ENCODE measurements around the gene ZNF253. TPM values are rescaled to one million over a fixed set of nuclear protein-coding genes. Genes with fewer than 3 reads are reported as not detected.
"Not testable (repeated sequence)": the region's sequence is repeated elsewhere in the genome, so short reads cannot be mapped to it uniquely, and the experiment has no call there.

Gene ZNF253
- total RNA-seq = 2.3 and 5.6 TPM in 2 replicates

DNA sequence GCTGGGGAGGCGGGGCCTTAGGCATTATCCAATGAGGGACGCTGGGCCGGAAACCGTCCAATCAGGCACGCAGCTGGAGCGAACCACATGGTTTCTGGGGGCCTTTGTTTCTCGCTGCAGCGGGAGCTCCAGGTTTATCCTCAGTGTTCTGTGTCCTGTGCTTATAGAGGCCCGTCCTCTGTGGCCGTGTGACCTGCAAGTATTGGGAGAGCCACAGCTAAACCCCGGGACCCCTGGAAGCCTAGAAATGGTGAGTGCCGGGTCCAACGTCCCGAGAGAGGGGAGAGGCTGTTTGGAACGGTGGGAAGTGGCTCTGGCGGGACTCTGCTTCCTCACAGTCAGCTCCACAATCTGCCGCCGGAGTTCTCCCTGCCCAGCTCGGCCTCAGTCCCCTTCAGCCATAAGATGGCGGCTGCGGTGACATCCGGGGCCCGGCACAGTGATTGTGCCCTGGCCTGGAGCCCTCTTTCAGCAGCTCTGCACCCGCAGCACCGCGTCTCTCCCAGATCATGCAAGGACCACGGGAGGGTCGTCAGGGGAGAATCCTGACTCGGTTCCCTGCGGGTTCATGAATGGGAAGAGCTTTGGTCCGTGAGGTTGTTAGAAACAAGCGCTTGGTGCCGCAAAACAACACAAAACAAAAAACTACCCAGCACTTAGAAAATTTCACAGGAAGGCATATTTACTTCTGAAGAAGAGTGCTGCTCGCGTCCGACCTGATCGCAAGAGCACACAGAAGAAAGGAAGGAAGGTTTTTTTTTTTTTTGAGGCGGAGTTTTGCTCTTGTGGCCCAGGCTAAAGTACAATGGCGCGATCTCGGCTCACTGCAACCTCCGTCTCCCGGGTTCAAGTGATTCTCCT lies at the start of gene ZNF253:
Gene ZNF253 (plus strand): TSS at position 133 of the 861 bp plus-strand sequence. CDS start 115 bp downstream, at position 248.
- peak within 1 kb of the TSS; percentile 72 for H3K4me3 ChIP-seq (ENCODE audit: low read depth, low read length)
- DNase-seq (ENCODE audit: low read depth) = peak; percentile 92
- TF ChIP-seq, protein P1, sequence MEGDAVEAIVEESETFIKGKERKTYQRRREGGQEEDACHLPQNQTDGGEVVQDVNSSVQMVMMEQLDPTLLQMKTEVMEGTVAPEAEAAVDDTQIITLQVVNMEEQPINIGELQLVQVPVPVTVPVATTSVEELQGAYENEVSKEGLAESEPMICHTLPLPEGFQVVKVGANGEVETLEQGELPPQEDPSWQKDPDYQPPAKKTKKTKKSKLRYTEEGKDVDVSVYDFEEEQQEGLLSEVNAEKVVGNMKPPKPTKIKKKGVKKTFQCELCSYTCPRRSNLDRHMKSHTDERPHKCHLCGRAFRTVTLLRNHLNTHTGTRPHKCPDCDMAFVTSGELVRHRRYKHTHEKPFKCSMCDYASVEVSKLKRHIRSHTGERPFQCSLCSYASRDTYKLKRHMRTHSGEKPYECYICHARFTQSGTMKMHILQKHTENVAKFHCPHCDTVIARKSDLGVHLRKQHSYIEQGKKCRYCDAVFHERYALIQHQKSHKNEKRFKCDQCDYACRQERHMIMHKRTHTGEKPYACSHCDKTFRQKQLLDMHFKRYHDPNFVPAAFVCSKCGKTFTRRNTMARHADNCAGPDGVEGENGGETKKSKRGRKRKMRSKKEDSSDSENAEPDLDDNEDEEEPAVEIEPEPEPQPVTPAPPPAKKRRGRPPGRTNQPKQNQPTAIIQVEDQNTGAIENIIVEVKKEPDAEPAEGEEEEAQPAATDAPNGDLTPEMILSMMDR (IDR thresholded peaks at IDR 0.05; ENCODE audit: insufficient read depth, low read depth, low read length) = no peak

DNA sequence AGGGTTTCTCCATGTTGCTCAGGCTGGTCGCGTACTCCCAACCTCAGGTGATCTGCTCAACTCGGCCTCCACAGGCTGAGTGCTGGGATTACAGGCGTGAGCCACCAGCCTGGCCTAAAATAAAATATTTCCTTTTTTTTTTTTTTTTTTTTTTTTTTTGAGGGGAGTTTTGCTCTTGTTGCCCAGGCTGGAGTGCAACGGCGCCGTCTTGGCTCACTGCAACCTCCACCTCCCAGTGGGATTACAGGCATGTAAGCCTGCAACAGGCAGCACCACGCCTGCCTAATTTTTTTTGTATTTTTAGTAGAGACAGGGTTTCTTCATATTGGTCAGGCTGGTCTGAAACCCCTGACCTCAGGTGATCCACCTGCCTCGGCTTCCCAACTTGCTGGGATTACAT lies 49.0 kb upstream of the ZNF253 start:
- DNase-seq (ENCODE audit: low read depth) = no peak
- no peak overlapping the region for H3K4me3 ChIP-seq (ENCODE audit: low read depth, low read length)
- TF ChIP-seq, protein P1 (IDR thresholded peaks at IDR 0.05; ENCODE audit: insufficient read depth, low read depth, low read length) = no peak

DNA sequence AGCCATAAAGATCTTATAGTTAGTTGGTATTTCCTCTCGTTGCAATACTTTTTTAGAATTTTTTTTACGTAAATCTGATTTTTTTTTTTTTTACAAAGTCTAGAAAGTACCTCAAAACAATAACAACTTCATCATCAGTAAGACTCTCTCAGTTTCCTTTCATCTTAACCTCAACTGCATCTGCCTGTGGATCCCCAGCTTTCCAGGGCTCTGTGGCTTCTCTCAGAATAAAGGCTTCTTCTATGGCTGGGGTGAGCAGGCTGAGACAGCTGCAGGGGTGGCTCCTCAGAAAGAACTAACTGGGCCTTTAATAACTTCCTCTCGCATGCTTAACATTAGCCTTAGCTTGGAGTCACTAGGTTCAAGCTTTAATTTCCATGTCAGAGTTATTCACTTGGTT lies 48.3 kb upstream of the ZNF253 start:
- DNase-seq (ENCODE audit: low read depth) = no peak
- H3K4me3 ChIP-seq (ENCODE audit: low read depth, low read length) = no peak overlapping the region
- TF ChIP-seq, protein P1 (IDR thresholded peaks at IDR 0.05; ENCODE audit: insufficient read depth, low read depth, low read length) = no peak

DNA sequence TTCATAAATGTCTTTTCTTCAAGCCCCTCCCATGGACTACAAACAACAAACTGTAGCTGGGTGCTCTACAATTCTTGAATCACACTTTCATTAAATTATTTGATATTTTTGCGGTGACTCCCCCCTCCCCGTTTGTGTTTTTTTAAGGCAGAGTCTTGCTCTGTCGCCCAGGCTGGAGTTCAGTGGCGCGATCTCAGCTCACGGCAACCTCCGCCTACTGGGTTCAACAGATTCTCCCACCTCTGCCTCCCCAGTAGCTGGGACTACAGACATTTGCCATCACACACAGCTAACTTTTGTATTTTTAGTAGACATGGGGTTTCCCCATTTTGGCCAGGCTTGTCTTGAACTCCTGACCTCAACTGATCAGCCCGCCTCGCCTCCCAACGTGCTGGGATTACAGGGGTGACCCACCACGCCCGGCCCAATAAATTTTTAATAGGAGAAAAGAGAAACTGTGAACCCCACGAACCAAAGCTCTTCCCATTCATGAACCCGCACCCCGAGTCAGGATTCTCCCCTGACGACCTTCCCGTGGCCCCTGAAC lies 44.8 kb upstream of the ZNF253 start:
- TF ChIP-seq, protein P1 (IDR thresholded peaks at IDR 0.05; ENCODE audit: insufficient read depth, low read depth, low read length) = no peak
- DNase-seq (ENCODE audit: low read depth) = no peak
- peak overlapping the region; percentile 92 for H3K4me3 ChIP-seq (ENCODE audit: low read depth, low read length)

DNA sequence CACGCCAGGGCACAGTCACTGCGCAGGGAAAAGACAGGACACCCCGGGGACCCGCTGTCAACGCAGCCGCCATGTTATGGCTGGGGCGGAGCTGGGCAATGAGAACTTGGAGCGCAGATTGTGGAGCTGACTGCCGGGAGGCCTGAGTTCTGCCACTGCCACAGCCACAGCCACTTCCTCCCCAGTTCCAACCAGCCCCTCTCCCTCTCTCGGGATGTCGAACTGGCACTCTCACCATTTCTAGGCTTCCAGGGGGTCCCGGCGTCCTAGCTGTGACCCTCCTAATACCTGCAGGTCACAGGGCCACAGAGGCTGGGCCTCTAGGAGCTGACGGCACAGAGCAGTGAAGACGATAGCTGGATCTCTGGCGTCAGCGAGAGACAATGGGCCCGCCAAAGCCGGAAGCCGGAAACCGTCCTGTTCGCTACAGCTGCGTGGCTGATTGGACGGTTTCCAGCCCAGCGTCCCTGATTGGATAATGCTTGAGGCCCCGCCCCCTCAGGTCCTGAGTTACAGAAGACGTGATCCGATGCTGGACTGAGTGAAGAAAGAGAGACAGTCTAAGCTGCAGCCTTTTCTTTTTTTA lies 44.2 kb upstream of the ZNF253 start, which contains the start of gene ZNF506:
Gene ZNF506 (minus strand): TSS at position 385 of the 586 bp plus-strand sequence. CDS start 147 bp downstream, at position 238.
- TF ChIP-seq, protein P1 (IDR thresholded peaks at IDR 0.05; ENCODE audit: insufficient read depth, low read depth, low read length) = no peak
- DNase-seq (ENCODE audit: low read depth) = peak; percentile 97
- H3K4me3 ChIP-seq (ENCODE audit: low read depth, low read length) = peak within 1 kb of the TSS; percentile 92

DNA sequence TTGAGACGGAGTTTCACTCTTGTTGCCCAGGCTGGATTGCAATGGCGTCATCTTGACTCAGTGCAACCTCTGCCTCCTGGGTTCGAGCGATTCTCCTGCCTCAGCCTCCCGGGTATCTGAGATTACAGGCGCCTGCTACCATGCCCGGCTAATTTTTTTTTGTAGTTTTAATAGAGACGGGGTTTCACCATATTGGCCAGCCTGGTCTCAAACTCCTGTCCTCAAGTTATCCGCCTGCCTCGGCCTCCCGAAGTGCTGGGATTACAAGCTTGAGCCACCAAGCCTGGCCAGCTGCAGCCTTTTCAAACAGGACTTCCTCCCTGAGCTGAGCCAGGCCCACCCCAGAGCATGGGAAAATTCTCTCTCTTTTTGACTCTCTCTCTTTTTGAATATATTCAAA lies 43.7 kb upstream of the ZNF253 start:
- peak overlapping the region; percentile 92 for H3K4me3 ChIP-seq (ENCODE audit: low read depth, low read length)
- DNase-seq (ENCODE audit: low read depth) = not testable (repeated sequence)

DNA sequence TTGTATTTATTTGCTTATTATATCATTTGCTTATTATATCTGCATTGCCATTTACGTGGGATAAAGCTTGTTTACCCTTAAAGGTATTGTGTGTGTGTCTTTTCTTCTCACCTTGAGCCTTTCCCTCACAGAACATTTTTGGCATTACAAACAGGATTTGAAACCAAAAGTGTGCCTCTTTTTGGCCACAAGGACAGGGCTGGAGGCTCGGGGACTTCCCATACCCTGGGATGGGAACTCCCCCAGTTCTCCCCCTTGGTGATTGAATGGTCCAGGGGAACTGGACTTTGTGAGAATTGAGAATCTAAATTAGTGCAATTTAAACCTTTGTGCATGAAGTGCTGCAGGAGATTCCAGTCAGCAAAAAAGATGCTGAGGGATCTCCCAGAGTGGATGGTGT lies 41.8 kb upstream of the ZNF253 start:
- TF ChIP-seq, protein P1 (IDR thresholded peaks at IDR 0.05; ENCODE audit: insufficient read depth, low read depth, low read length) = no peak
- no peak for DNase-seq (ENCODE audit: low read depth)
- H3K4me3 ChIP-seq (ENCODE audit: low read depth, low read length) = no peak overlapping the region

Measured in fibroblast of villous mesenchyme (primary cell).